Activated naive CD4-positive, alpha-beta T cell treated with anti-CD3 and anti-CD28 coated beads, Interleukin-2, amount 10 ng/mL, durations not matched to agents 7 days and 5 days (primary cell): ENCODE data around the gene ABCA10.
"Not testable (repeated sequence)": the region's sequence is repeated elsewhere in the genome, so short reads cannot be mapped to it uniquely, and the experiment has no call there.

Experiments used
- CTCF ChIA-PET: fragments of 350-600 bp; sonication (Branson Sonifier 250); formaldehyde crosslinking; loops from one replicate; lab custom pipeline; 2021; ENCODE audit warnings: antibody characterized with exemption; lab: Charles Lee
- DNase-seq: peaks from one replicate; pipeline ENCODE4 v3.0.0-alpha.2; 2020
- H3K27ac Mint-ChIP-seq: one replicate; pipeline ENCODE4 v1.8.0; 2021; ENCODE audit warnings: mild to moderate bottlenecking, moderate library complexity, mixed read lengths
- H3K27me3 Mint-ChIP-seq: one replicate; pipeline ENCODE4 v1.8.0; 2021; ENCODE audit warnings: mild to moderate bottlenecking, mixed read lengths
- H3K36me3 Mint-ChIP-seq: one replicate; pipeline ENCODE4 v1.8.0; 2021; ENCODE audit warnings: mixed read lengths
- H3K4me1 Mint-ChIP-seq: one replicate; pipeline ENCODE4 v1.8.0; 2021; ENCODE audit warnings: mixed read lengths
- H3K4me3 Mint-ChIP-seq: one replicate; pipeline ENCODE4 v1.8.0; 2021; ENCODE audit warnings: mild to moderate bottlenecking, moderate library complexity, mixed read lengths
- H3K9me3 Mint-ChIP-seq: one replicate; pipeline ENCODE4 v1.8.0; 2021; ENCODE audit warnings: mixed read lengths

ABCA10 gene

GRCh38 chr17:69228576-69228975 is at the start of gene ABCA10:
TSS of gene ABCA10 (minus strand) at chr17:69228824. CDS start at chr17:69225358, 3,466 bp downstream.
- Mint-ChIP-seq H3K9me3 (peaks cover 5% of the 10 kb centered on the region), H3K4me1 (peaks cover 7% of the 10 kb centered on the region), H3K4me3 (no peak within 1 kb of the TSS), H3K27ac (peak within 1 kb of the TSS; percentile 50), H3K27me3 (peaks cover 5% of the 10 kb centered on the region), H3K36me3 (no peaks in the 10 kb centered on the region)
- CTCF ChIA-PET: no interaction called here
- DNase-seq: no peak

GRCh38 chr17:69276279-69276678 is 47.7 kb upstream of the ABCA10 start:
- DNase-seq, H3K4me1 Mint-ChIP-seq, CTCF ChIA-PET, H3K27me3 Mint-ChIP-seq, H3K27ac Mint-ChIP-seq, H3K9me3 Mint-ChIP-seq, H3K4me3 Mint-ChIP-seq: not testable (repeated sequence)
- H3K36me3 Mint-ChIP-seq: peaks cover 13% of the 10 kb centered on the region

- Mint-ChIP-seq H3K27me3 (no peaks in the 10 kb centered on the region), H3K27ac (no peak overlapping the region), H3K36me3 (peaks cover 13% of the 10 kb centered on the region), H3K9me3 (peaks cover 3% of the 10 kb centered on the region), H3K4me3 (no peak overlapping the region), H3K4me1 (no peaks in the 10 kb centered on the region)
- no peak for DNase-seq
- CTCF ChIA-PET: no interaction called here
These were observed 47.1 kb upstream of the ABCA10 start for GRCh38 chr17:69275751-69276150.

DNA sequence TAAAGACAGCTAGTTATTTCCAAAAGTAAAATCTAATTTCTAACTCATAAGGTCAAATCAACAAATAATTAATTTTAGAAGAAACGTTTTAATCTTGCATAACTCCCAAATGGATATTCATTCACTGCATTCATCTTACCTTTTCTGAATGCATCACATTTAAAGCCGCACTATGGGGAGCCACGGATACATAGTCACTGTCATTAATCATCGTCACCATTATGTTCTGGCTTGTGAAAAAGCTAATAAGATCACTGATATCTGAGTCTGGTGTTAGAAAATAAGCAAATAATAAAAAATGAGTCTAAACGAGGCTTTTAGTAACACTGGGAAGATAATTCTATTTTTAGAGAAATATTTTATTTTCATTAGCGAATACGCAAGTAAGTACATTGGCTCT is 42.4 kb upstream of the ABCA10 start:
- Mint-ChIP-seq H3K4me3 (no peak overlapping the region), H3K36me3 (no peaks in the 10 kb centered on the region), H3K9me3 (no peaks in the 10 kb centered on the region), H3K27me3 (no peaks in the 10 kb centered on the region), H3K4me1 (no peaks in the 10 kb centered on the region), H3K27ac (no peak overlapping the region)
- DNase-seq: no peak
- CTCF ChIA-PET: interaction anchor here (0.6 kb wide), 1 partner anchor 407 kb away, joined by 3 read pairs; no protein-coding TSS in a partner anchor

- no peaks in the 10 kb centered on the region for H3K27me3 Mint-ChIP-seq
- no peaks in the 10 kb centered on the region for H3K36me3 Mint-ChIP-seq
- no peak overlapping the region for H3K27ac Mint-ChIP-seq
- CTCF ChIA-PET: no interaction called here
- H3K4me1 Mint-ChIP-seq: no peaks in the 10 kb centered on the region
- no peaks in the 10 kb centered on the region for H3K9me3 Mint-ChIP-seq
- no peak overlapping the region for H3K4me3 Mint-ChIP-seq
- DNase-seq: no peak
These were observed 40.7 kb upstream of the ABCA10 start for GRCh38 chr17:69269131-69269998.

DNA sequence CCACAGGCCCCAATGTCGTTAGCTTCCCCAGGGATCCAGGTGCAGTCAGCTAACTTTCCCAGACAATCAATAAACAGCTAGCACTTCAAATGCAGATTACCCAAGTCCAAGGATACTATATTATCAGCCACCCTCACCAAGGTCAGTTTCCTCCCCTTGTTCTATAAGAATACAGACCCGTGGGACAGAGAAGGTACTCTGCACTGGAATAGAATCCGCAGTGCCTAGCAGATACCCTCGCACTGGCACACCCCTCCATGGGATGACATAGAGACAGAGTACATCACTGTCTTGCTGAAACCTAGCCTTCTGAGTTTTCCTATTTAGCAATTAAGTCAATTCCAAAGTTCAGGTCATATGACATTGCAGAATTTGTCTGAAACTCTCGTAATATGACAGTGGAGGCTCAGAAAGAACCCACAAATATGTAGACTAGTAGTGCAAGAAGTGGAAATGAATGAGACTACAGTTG is 40.0 kb upstream of the ABCA10 start:
- Mint-ChIP-seq H3K4me3 (no peak overlapping the region), H3K27ac (no peak overlapping the region), H3K27me3 (no peaks in the 10 kb centered on the region), H3K9me3 (no peaks in the 10 kb centered on the region), H3K4me1 (no peaks in the 10 kb centered on the region), H3K36me3 (peaks cover 5% of the 10 kb centered on the region)
- no peak for DNase-seq
- CTCF ChIA-PET: no interaction called here

DNA sequence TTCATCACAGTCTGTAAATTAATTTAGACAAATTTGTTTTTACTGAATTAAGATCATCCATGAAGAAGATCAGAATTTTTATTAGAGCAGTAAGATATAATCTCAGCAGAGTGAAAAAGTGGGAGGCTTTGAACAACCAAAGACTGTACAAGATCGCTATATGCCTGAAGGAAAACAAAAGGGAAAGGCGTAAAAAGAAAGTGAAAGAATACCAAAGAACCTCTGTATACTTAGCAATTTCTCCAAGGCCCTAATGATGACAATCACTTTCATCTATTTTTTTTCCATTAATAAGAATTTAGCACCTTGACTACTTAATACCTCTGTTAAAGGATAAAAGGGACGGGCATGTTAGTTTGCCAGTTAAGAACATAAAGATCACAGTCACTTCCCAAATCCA is 38.6 kb upstream of the ABCA10 start:
- CTCF ChIA-PET: no interaction called here
- Mint-ChIP-seq H3K4me1 (no peaks in the 10 kb centered on the region), H3K9me3 (no peaks in the 10 kb centered on the region), H3K36me3 (peaks cover 5% of the 10 kb centered on the region), H3K4me3 (no peak overlapping the region), H3K27me3 (no peaks in the 10 kb centered on the region), H3K27ac (no peak overlapping the region)
- no peak for DNase-seq

- CTCF ChIA-PET: no interaction called here
- Mint-ChIP-seq H3K27me3 (no peaks in the 10 kb centered on the region), H3K4me1 (no peaks in the 10 kb centered on the region), H3K36me3 (peaks cover 5% of the 10 kb centered on the region), H3K9me3 (no peaks in the 10 kb centered on the region), H3K27ac (no peak overlapping the region), H3K4me3 (no peak overlapping the region)
- no peak for DNase-seq
These were observed 37.2 kb upstream of the ABCA10 start for GRCh38 chr17:69265873-69266272.

- no peaks in the 10 kb centered on the region for H3K36me3 Mint-ChIP-seq
- no peaks in the 10 kb centered on the region for H3K4me1 Mint-ChIP-seq
- CTCF ChIA-PET: interaction anchor here (0.9 kb wide), 1 partner anchor 482 kb away, joined by 4 read pairs; no protein-coding TSS in a partner anchor
- H3K4me3 Mint-ChIP-seq: no peak overlapping the region
- no peaks in the 10 kb centered on the region for H3K27me3 Mint-ChIP-seq
- H3K27ac Mint-ChIP-seq: no peak overlapping the region
- no peak for DNase-seq
- H3K9me3 Mint-ChIP-seq: no peaks in the 10 kb centered on the region
These were observed 25.6 kb upstream of the ABCA10 start for GRCh38 chr17:69254187-69254586.

DNA sequence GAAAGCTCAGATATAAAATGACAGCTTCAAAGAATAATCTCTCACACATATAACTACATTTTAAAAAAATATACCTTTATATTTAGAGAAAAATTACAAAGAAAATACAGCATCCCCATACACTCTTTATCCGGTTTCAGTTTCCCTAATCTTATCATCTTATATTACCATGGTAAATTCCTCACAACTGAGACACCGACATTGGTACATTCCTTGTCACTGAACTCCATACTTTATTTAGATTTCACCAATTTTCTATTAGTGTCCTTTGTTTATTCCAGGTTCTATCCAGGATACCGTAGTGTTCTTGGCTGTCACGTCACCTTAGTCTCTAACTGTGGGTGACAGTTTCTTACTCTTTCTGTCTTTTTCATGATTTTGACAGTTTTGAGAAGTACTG is 22.0 kb upstream of the ABCA10 start:
- Mint-ChIP-seq H3K27ac (no peak overlapping the region), H3K4me3 (no peak overlapping the region), H3K36me3 (no peaks in the 10 kb centered on the region), H3K4me1 (no peaks in the 10 kb centered on the region), H3K9me3 (no peaks in the 10 kb centered on the region), H3K27me3 (no peaks in the 10 kb centered on the region)
- no peak for DNase-seq
- CTCF ChIA-PET: interaction anchor here (2.8 kb wide), 1 partner anchor 473 kb away, joined by 10 read pairs; no protein-coding TSS in a partner anchor

GRCh38 chr17:69246726-69247375 is 18.2 kb upstream of the ABCA10 start:
- CTCF ChIA-PET: interaction anchor here (0.6 to 1.9 kb wide), 9 partner anchors 9 to 814 kb away, joined by 3 to 6 read pairs (median 3); no protein-coding TSS in a partner anchor
- Mint-ChIP-seq H3K27me3 (no peaks in the 10 kb centered on the region), H3K36me3 (no peaks in the 10 kb centered on the region), H3K4me3 (no peak overlapping the region), H3K27ac (no peak overlapping the region), H3K9me3 (no peaks in the 10 kb centered on the region), H3K4me1 (no peaks in the 10 kb centered on the region)
- DNase-seq: no peak

GRCh38 chr17:69246202-69246601 is 17.6 kb upstream of the ABCA10 start:
- H3K27ac Mint-ChIP-seq: no peak overlapping the region
- CTCF ChIA-PET: interaction anchor here (1.0 to 1.9 kb wide), 4 partner anchors 9 to 470 kb away, joined by 3 to 6 read pairs (median 6); no protein-coding TSS in a partner anchor

GRCh38 chr17:69245617-69246016 is 17.0 kb upstream of the ABCA10 start:
- no peak for DNase-seq
- H3K4me3 Mint-ChIP-seq: no peak overlapping the region
- H3K4me1 Mint-ChIP-seq: no peaks in the 10 kb centered on the region
- no peak overlapping the region for H3K27ac Mint-ChIP-seq
- no peaks in the 10 kb centered on the region for H3K9me3 Mint-ChIP-seq
- H3K27me3 Mint-ChIP-seq: no peaks in the 10 kb centered on the region
- no peaks in the 10 kb centered on the region for H3K36me3 Mint-ChIP-seq
- CTCF ChIA-PET: no interaction called here

More at GRCh38 chr17:69246202-69246601, 17.6 kb upstream of the ABCA10 start:
- Mint-ChIP-seq H3K27me3 (no peaks in the 10 kb centered on the region), H3K4me3 (no peak overlapping the region), H3K4me1 (no peaks in the 10 kb centered on the region), H3K9me3 (no peaks in the 10 kb centered on the region), H3K36me3 (no peaks in the 10 kb centered on the region)
- DNase-seq: no peak
